Stimulated activated naive CD8-positive, alpha-beta T cell treated with anti-CD3 and anti-CD28 coated beads, Interleukin-15, Interleukin-2, amounts not matched to agents 100 U/mL and 50 U/mL, for 24 hours (primary cell): ENCODE results near the gene NELL2.
"Not testable (repeated sequence)": the region's sequence is repeated elsewhere in the genome, so short reads cannot be mapped to it uniquely, and the experiment has no call there.

Experiments used
- ATAC-seq: fragments of 150-1000 bp; cut with Tn5 transposase; one replicate; pipeline ENCODE4 v1.10.0; 2021
- DNase-seq: peaks from one replicate; pipeline ENCODE4 v3.0.0; 2021

NELL2 gene

GRCh38 chr12:44847888-44848702, 28.0 kb downstream of the NELL2 start:
- peak; percentile 87 for ATAC-seq
- peak; percentile 60 for DNase-seq

GRCh38 chr12:44847403-44847802, 28.7 kb downstream of the NELL2 start:
- ATAC-seq: no peak
- DNase-seq: no peak

- ATAC-seq (no peak), DNase-seq (no peak)
These were observed 29.3 kb downstream of the NELL2 start for GRCh38 chr12:44846826-44847225.

GRCh38 chr12:44842669-44843068, 33.4 kb downstream of the NELL2 start:
- ATAC-seq (peak; percentile 55), DNase-seq (no peak)

GRCh38 chr12:44839785-44840184, 36.3 kb downstream of the NELL2 start:
- DNase-seq (no peak), ATAC-seq (peak; percentile 11)

GRCh38 chr12:44837114-44837755, 38.9 kb downstream of the NELL2 start:
- ATAC-seq: no peak
- DNase-seq: no peak

GRCh38 chr12:44835641-44836379, 40.3 kb downstream of the NELL2 start:
- DNase-seq (no peak), ATAC-seq (peak; percentile 87)

GRCh38 chr12:44834996-44835395, 41.1 kb downstream of the NELL2 start:
- not testable (repeated sequence) for ATAC-seq, DNase-seq

- no peak for ATAC-seq
- no peak for DNase-seq
These were observed 42.6 kb downstream of the NELL2 start for GRCh38 chr12:44833561-44833960.

- ATAC-seq (no peak), DNase-seq (no peak)
These were observed 45.5 kb downstream of the NELL2 start for GRCh38 chr12:44830566-44831055.

- ATAC-seq (no peak), DNase-seq (no peak)
These were observed 47.1 kb downstream of the NELL2 start for GRCh38 chr12:44829045-44829444.

GRCh38 chr12:44827832-44828438, 48.2 kb downstream of the NELL2 start:
- DNase-seq (no peak), ATAC-seq (peak; percentile 92)

- not testable (repeated sequence) for DNase-seq, ATAC-seq
These were observed 54.4 kb downstream of the NELL2 start for GRCh38 chr12:44821702-44822101.

- ATAC-seq (peak; percentile 56), DNase-seq (no peak)
These were observed 56.2 kb downstream of the NELL2 start for GRCh38 chr12:44819884-44820283.

GRCh38 chr12:44817687-44818086, 58.4 kb downstream of the NELL2 start:
- no peak for ATAC-seq
- DNase-seq: no peak

GRCh38 chr12:44816446-44817017, 59.6 kb downstream of the NELL2 start:
- peak; percentile 60 for ATAC-seq
- no peak for DNase-seq

GRCh38 chr12:44812062-44812461, 64.1 kb downstream of the NELL2 start:
- peak; percentile 37 for DNase-seq
- ATAC-seq: peak; percentile 70

- DNase-seq: no peak
- ATAC-seq: no peak
These were observed 72.0 kb downstream of the NELL2 start for GRCh38 chr12:44804068-44804467.

- DNase-seq (no peak), ATAC-seq (no peak)
These were observed 80.1 kb downstream of the NELL2 start for GRCh38 chr12:44795970-44796369.

- ATAC-seq (no peak), DNase-seq (no peak)
These were observed 87.4 kb downstream of the NELL2 start for GRCh38 chr12:44788731-44789130.

GRCh38 chr12:44780221-44780790, 95.8 kb downstream of the NELL2 start:
- ATAC-seq (no peak), DNase-seq (no peak)

- no peak for DNase-seq
These were observed 96.3 kb downstream of the NELL2 start for GRCh38 chr12:44779766-44780165.

More at GRCh38 chr12:44779766-44780165, 96.3 kb downstream of the NELL2 start:
- no peak for ATAC-seq
